ENCODE data around the gene NR4A1. TPM values are rescaled to one million over a fixed set of nuclear protein-coding genes. Genes with fewer than 3 reads are reported as not detected.
A peak's percentile ranks its signal among the peaks of the same experiment; 100 is the strongest.

NR4A1 gene
- total and polyA plus RNA-seq, 2 of the 13 experiments (the other 11 are each of a cell fraction or from before 2014, with no cell fraction given) = 5.7 to 15.2 TPM

DNA sequence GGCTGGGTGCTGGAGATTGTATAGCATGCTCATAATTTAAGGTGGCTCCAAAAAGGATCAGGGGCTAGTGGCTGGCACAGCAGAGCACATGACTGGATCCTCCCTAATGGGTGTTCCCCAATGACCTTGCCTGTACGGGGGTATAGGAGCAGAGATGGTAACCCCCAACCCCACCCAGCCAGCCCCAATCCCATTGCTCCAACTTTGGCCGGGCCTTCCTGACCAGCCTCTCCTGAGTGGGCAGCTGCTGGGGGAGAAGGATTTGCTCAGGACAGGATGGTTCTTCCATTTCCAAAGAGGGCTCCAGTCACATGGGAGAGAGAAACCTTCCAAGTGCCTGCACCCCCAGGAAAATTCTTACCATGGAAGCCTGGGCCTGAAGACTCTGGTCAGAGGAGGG, 15.3 kb upstream of the NR4A1 start:
- CTCF ChIA-PET (ENCODE audit: low intra/inter-chr PET ratio, low total read pairs) = no interaction called here
- Histone ChIP-seq H4K20me1 (ENCODE audit: insufficient read depth, low read length) (no peaks in the 10 kb centered on the region), H3K36me3 (replicated peaks in 1 of 2; ENCODE audit: control insufficient read depth in 1 of 2, insufficient read depth in 2 of 2, low read length in 2 of 2) (no peaks in the 10 kb centered on the region), H3K79me2 (ENCODE audit: insufficient read depth, low read length) (no peaks in the 10 kb centered on the region), H3K4me2 (ENCODE audit: low read depth, low read length) (peak overlapping the region; percentile 87), H3K27me3 (ENCODE audit: control insufficient read depth in 1 of 2, insufficient read depth in 2 of 2, low read length in 2 of 2) (peaks cover 3 to 46% of the 10 kb centered on the region in 2 experiments; a peak in 4 of 5 replicates), H3K27ac (ENCODE audit: extremely low read length, insufficient read depth, low read length) (no peak overlapping the region), H3K4me3 (replicated peaks in 1 of 3; ENCODE audit: insufficient read depth in 1 of 3, low read depth in 2 of 3, low read length in 3 of 3) (peak overlapping the region in 1 of 3 experiments; percentile 75; a peak in 1 of 6 replicates), H3K9ac (ENCODE audit: insufficient read depth, low read depth, low read length) (peak overlapping the region; percentile 54; the same call in 1 of the 2 replicates), H3K9me3 (ENCODE audit: low read length) (no peaks in the 10 kb centered on the region), H2AFZ (ENCODE audit: low read length) (no peak overlapping the region), H3K4me1 (ENCODE audit: insufficient read depth, low read length) (peaks cover 62% of the 10 kb centered on the region)
- intact Hi-C loops (cut with micrococcal nuclease; ENCODE audit: unreplicated experiment) = loop anchor here (2.0 kb wide), 1 partner anchor 15 kb away; the partner anchor contains the start of gene NR4A1
- no peak for FAIRE-seq
- TF ChIP-seq EZH2 (conservative IDR thresholded peaks at IDR 0.05; ENCODE audit: low read depth, low read length) (0 out of 2 replicates have a peak, but pooled peaks have one; percentile 17), TCF12 (IDR thresholded peaks at IDR 0.05) (no peak), TCF12 (CRISPR knock-in tag; IDR thresholded peaks at IDR 0.05) (no peak)
- no peak for ATAC-seq
- in situ Hi-C loops (cut with HindIII; ENCODE audit: extremely low pct_ligation_motif_present, low pct_unique_long_range_greater_than_20kb) = no loop called here
- no peak for DNase-seq (ENCODE audit: low spot score)
- POLR2A ChIA-PET = no interaction called here
- BruUV-seq (replicated peaks) = no TSS peak
- no CpG with 5 or more reads among the region's 2 CpGs for WGBS (ENCODE audit: low lambda C conversion rate)

GRCh38 chr12:52036587-52037171, 14.6 kb upstream of the NR4A1 start:
- H3K9ac ChIP-seq (ENCODE audit: insufficient read depth, low read depth, low read length) = peak overlapping the region; percentile 54
- DNase-seq (ENCODE audit: low spot score) = no peak
- WGBS (ENCODE audit: low lambda C conversion rate) = 0% methylated on average over 2 of the region's 53 CpGs
- H3K27ac ChIP-seq (ENCODE audit: extremely low read length, insufficient read depth, low read length) = no peak overlapping the region
- CTCF ChIA-PET (ENCODE audit: low intra/inter-chr PET ratio, low total read pairs) = no interaction called here
- intact Hi-C loops (cut with micrococcal nuclease; ENCODE audit: unreplicated experiment) (loop anchor here (2.0 kb wide), 1 partner anchor 14 kb away; the partner anchor contains the start of gene NR4A1), in situ Hi-C loops (cut with HindIII; ENCODE audit: extremely low pct_ligation_motif_present, low pct_unique_long_range_greater_than_20kb) (no loop called here)
- peaks cover 3 to 46% of the 10 kb centered on the region in 2 experiments; a peak in 4 of 5 replicates for H3K27me3 ChIP-seq (ENCODE audit: control insufficient read depth in 1 of 2, insufficient read depth in 2 of 2, low read length in 2 of 2)
- no peaks in the 10 kb centered on the region for H4K20me1 ChIP-seq (ENCODE audit: insufficient read depth, low read length)
- no peaks in the 10 kb centered on the region for H3K79me2 ChIP-seq (ENCODE audit: insufficient read depth, low read length)
- no peaks in the 10 kb centered on the region for H3K36me3 ChIP-seq (replicated peaks in 1 of 2; ENCODE audit: control insufficient read depth in 1 of 2, insufficient read depth in 2 of 2, low read length in 2 of 2)
- TSS peak; percentile 68 for BruUV-seq (replicated peaks)
- no peak overlapping the region for H2AFZ ChIP-seq (ENCODE audit: low read length)
- POLR2A ChIA-PET = interaction anchor here (1.8 kb wide), 1 partner anchor 15 kb away, joined by 14 read pairs; the partner anchor contains the start of gene NR4A1
- peak overlapping the region; percentile 87 for H3K4me2 ChIP-seq (ENCODE audit: low read depth, low read length)
- peak overlapping the region; percentile 55 to 75 (median 59) for H3K4me3 ChIP-seq (replicated peaks in 1 of 3; ENCODE audit: insufficient read depth in 1 of 3, low read depth in 2 of 3, low read length in 3 of 3)
- no peak for FAIRE-seq
- H3K4me1 ChIP-seq (ENCODE audit: insufficient read depth, low read length) = peaks cover 70% of the 10 kb centered on the region
- no peaks in the 10 kb centered on the region for H3K9me3 ChIP-seq (ENCODE audit: low read length)
- ATAC-seq = peak; percentile 20
- TF ChIP-seq ZNF282 (IDR thresholded peaks at IDR 0.05; ENCODE audit: partially characterized antibody) = no peak
- TF ChIP-seq HNRNPH1 (optimal IDR thresholded peaks at IDR 0.05; ENCODE audit: low read depth, low read length) = no peak
- TF ChIP-seq FOSL2 (CRISPR knock-in tag; IDR thresholded peaks at IDR 0.05) = peak; percentile 29; the same call in 1 of the 2 replicates
- TF ChIP-seq ZNF816 (CRISPR knock-in tag; IDR thresholded peaks at IDR 0.05; ENCODE audit: borderline replicate concordance) = 0 out of 2 replicates have a peak, but pooled peaks have one; percentile 56
- TF ChIP-seq SOX13 (IDR thresholded peaks at IDR 0.05) = no peak
- TF ChIP-seq SOX13 (CRISPR knock-in tag; conservative IDR thresholded peaks at IDR 0.05 in 1 of 2, IDR thresholded peaks at IDR 0.05 in 1 of 2) = peak in 1 of 2 experiments; percentile 41; a peak in 1 of 4 replicates
- TF ChIP-seq ZEB1 (IDR thresholded peaks at IDR 0.05; ENCODE audit: insufficient replicate concordance, low read depth) = peak; percentile 10
- no peak for TF ChIP-seq SP2 (CRISPR knock-in tag; IDR thresholded peaks at IDR 0.05)
- peak; percentile 9 for TF ChIP-seq AGO2 (optimal IDR thresholded peaks at IDR 0.05; ENCODE audit: low read depth, low read length)
- 0 out of 2 replicates have a peak, but pooled peaks have one; percentile 29 for TF ChIP-seq GZF1 (CRISPR knock-in tag; IDR thresholded peaks at IDR 0.05)
- TF ChIP-seq ZNF501 (CRISPR knock-in tag; IDR thresholded peaks at IDR 0.05) = 0 out of 2 replicates have a peak, but pooled peaks have one; percentile 30
- TF ChIP-seq ZKSCAN5 (CRISPR knock-in tag; IDR thresholded peaks at IDR 0.05) = no peak

All from HepG2 (cell line).